GM19452 (cell line): Measurements from ENCODE around the gene MYO16.

Experiments used
- ATAC-seq: cut with Tn5 transposase; IDR thresholded peaks from one replicate; pipeline ENCODE4 v1.9.1; 2021; ENCODE audit not compliant: unreplicated experiment

Gene MYO16

DNA sequence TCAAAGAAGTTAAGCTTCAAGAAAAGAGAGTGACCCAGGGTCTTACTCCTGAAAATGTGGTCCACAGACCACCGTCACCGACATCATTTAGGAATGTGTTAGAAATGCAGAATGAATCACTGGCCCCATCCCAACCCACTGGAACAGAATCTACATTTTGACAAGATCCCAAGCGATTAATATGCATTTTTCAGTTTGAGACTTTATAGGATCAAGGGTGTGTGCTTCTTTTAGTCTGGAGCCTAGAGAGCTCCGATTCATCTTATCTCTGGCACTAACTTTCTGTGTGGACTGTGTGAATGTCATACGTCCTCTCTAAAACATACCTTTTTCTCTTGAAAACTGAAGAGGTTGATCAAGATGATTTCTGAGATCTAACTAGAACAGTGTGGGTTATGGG is 484.8 kb downstream of the MYO16 start:
- no peak for ATAC-seq

DNA sequence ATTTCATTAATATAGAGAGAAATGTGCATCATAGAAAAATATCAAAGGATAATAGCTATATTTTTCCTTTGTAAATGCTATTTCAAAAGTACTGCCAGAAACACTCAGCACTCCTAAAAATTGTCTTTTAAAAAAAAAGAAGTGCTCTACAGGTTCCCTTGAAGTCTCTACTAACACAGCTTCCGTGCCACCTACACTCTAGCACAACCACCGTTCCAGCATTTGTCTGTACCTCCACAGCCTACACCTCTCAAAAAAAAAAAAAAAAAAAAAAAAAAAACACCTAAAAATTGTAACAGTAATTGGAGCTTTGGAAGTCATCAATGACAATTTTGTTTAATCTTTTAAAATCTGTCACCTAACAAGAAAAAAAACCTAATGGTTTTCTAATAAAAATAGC is 485.6 kb downstream of the MYO16 start:
- ATAC-seq = no peak

DNA sequence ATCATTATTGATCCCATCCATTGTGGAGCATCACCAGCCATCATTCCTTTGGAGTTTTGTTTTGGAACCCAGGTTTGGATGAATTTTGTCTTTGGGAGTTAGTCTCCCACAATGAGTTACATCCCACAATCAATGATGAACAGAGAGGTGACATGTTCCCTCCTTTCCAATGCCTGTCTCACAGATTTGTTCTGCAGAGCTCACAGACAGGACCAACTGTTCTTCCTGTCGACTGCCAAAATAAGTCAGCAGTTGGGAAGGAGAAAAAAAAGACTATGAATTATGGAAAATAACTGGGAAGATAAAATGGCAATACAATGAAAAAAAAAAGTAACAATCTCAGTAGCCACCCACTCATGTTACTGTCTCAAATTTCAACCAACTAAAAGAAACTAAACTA is 489.1 kb downstream of the MYO16 start:
- no peak for ATAC-seq

DNA sequence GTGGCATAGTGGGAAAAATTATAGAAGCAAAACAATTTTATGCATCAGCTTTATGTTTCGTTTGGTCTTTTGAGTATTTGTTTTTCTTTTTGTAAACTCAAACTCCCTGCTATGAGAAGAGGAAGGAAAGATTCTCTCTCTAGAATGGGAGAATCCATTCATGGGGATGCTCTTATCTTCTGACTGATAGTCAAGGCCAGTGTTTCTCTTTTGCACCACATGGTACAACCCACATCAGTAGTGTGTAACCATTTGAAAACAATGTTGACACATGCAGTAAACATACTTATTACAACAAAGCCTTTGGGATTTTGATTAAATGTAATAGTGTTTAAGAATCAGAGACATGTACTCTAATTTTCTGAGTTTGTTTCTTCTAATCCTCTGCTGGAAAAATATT is 490.5 kb downstream of the MYO16 start:
- no peak for ATAC-seq

DNA sequence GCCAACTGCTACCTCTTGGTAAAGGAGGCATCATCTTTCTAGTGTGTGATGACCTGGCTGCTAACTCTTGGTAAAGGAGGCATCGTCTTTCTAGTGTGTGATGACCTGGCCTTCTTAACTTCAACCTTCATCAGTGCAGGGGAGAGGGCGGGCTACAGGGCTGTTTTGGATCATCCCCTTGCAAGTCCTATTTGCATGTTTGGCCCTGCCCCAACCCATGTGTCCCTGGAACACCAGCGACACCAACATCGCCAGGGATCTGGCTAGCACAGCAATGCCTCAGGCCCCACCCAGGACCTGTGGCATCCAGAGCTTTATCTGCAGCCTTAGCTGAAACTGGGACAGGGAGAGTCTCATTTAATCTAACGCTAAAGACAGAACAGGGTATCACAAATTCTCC is 492.4 kb downstream of the MYO16 start:
- no peak for ATAC-seq

DNA sequence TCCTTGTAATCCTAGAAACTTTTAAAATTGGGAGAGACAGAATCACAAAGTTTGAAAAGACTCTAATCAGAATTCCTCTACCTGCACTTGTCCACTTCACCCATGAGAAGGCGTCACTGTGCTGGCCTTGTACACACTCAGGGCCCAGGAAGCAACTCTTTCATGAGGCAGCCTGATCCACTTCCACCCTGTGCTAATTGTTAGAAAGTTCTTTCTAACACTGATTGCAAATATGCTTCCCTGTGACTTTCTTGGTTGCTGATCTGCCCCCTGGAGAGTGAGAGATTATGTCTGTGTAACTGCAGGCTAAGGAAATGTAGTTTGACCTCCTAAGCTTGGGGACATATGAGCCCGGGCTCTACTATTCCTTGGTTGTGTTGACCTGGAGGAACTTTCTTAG is 494.6 kb downstream of the MYO16 start:
- no peak for ATAC-seq

DNA sequence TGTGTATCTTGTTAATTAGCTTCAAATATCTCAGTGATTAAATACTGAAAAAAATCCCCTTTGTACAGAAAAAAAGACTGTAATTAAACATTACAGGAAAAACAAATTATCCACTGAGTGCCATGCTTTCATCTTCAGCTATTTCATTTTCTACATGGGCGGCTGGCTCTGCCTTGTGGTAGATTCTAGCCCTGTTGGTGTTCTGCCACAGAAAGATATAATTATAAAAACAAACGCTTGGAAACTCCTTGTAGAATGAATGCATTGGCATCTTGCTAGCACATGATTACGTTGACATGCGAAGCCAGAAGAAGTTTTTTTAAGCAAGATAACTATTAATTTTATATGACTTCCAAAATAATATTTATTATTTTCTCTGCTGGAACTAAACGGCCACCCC is 496.8 kb downstream of the MYO16 start:
- ATAC-seq = no peak

DNA sequence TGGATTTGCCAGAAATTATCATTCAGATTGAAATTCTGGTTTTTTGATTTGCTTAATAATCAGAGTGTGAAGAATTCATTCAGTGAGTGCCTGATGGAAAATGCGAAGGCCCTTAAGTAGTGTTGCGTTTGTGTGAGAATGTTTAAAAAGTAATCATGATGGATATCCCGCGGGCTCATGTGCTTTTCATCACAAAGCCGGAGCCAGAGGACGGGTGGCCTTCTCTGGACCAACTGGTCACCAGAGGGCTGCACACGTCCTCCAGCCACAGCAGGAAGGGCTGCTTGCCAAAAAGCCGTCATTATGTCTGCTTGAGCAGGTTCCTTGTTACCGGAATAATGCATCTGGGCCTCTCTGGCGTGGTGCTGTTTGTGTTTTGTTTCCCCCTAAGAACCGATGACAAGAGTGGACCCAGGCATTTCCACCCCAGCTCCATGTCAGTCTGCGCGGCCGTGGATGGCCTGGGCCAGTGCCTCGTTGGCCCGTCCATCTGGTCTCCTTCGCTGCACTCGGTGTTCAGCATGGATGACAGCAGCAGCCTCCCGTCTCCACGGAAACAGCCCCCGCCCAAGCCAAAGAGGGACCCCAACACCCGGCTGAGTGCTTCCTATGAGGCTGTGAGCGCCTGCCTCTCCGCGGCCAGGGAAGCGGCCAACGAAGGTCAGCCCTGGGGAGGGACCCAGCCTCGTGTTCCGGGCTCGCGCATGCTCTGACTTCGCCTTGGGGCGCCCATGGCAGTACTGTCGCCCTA is 497.7 kb downstream of the MYO16 start:
- no peak for ATAC-seq

DNA sequence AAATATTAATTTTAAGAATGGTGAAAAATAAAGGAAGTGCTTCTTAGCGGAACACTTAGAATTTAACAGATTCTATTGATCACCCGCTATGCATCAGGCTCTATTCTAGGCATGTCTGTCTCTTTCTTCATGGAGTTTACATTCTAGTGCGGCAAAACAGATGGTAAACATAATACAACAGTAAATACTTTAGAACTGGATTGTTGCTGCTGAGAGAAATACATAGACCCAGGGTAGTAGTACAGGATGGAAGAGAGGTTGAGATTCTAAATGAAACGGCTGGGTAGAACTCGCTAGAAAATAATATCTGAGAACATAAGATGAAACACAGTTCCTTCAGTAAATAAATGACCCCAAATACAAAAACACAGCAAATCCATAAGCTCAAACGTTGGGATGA is 498.7 kb downstream of the MYO16 start:
- no peak for ATAC-seq

DNA sequence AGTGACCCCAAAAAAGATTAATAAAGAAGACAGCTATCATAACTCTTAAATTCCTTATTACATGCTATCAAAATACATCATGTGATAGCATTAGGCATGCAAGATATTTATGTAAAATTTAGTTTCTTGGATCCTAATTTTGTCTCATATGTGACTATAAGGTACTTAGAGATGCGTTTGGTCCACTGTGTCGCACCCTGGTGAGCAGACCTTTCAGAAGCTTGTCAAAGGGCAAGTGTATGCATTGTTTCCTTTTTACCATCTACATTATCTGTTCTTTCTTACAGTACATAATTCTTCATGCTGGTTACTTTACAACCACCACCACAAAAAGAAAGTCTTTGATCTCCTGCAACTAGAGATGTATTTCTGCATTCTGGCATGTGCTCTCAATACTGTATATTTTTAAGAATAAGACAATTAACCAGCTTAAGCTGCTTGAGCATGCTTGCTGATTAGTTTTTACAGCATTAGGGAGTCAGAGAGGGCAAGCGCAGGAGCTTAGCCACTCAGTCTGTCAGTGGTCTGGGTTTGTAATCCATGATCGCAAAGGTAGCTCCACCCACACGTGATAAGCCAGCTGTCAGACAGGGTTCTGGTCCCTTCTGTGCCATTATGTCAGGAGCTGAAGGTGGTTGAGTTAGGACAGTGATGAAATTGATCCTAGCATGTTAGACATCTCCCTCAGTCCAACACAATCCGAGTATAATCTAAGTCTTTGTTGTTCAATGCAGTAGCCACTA is 500.9 kb downstream of the MYO16 start:
- ATAC-seq = no peak

DNA sequence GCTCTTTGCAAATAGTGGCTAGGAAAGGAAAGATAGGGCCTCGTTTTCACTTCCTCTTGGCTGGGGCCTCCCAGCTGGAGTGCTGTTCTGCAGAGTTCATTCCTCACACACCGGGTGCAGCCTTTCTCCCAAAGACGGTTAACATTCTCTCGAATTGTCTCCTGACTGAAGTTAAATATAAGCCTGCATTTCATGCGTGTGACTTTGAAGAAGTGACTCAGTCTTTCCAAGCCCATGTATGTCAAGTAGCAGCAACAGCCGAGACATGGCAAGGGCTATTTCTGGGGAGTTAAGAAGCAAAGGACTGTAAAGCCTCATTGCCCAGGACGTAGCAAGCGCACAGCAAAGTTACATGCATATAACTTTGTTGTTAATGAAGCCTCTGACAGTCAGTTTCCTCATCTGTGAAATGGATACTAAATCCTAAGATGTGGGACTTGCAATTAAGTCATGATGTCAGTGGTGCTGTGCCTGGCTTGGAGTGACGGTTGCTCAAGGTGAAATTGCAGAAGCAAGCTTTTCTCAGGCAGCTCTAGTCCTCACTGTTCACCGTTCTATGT is 502.4 kb downstream of the MYO16 start:
- peak; percentile 83 for ATAC-seq

DNA sequence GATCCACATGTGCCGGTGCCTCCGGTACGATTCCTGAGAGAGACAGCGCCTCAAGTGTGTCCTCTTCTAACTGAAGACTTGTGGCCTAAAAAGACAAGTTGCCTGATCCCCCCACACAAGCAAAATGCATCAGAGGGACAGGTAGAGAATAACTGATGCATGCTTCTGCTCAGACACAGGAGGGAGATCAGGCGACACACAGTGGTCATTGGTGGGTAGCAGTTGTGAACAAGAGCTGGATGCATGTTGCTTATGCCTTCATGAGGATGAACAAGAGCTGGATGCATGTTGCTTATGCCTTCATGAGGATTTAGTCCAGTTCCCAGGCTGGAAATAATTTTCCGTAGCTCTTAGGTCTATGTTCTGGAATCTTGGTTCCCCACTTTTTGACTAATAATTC is 505.6 kb downstream of the MYO16 start:
- ATAC-seq = no peak

DNA sequence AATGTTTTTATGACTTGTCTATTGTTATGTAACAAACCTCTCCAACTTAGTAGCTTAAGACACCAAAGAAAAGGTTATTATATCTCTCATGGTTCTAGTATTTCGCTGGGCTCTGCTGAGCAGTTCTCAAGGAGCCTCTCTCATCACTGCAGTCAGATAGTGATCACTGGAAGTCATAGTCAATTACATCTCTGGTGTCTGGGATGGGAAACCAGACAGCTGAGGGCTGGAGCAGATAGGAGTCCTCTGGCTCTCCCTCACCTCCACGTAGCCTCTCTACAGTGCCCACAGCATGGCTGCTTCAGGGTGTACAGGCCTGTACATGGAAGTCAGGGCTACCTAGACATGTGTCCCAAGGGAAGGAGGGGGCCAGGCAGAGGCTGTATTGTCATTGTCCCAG is 507.5 kb downstream of the MYO16 start:
- no peak for ATAC-seq

DNA sequence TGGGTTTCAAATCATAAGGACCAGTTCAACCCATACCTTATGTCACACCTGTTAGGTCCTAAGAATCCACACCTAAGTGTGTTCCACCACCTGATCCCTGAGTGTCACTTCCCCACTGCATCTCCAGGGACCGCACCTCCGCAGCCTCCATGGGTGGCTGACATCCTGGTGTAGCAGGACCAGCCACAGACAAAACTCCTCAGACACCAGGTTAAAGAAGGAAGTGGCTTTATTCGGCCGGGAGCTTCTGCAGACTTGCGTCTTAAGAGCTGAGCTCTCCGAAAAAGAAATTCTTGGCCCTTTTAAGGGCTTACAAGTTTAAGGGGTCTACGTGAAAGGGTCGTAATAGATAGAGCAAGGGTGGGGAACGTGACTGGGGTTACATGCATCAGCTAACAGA is 509.9 kb downstream of the MYO16 start:
- no peak for ATAC-seq

DNA sequence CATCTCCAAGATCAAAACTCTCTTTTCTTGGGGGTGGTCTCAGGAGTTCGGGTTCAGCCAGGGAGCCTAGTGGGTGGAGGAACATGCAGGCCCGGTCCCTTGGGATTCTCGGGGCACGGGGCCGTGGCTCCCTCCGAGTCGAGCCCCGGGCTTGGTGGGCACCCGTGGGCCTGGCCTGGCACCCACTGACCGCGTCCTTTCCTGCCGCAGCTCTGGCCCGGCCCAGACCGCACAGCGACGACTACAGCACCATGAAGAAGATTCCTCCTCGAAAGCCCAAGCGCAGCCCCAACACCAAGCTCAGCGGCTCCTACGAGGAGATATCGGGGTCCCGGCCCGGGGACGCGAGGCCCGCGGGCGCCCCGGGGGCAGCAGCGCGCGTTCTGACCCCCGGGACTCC is 510.6 kb downstream of the MYO16 start:
- no peak for ATAC-seq

DNA sequence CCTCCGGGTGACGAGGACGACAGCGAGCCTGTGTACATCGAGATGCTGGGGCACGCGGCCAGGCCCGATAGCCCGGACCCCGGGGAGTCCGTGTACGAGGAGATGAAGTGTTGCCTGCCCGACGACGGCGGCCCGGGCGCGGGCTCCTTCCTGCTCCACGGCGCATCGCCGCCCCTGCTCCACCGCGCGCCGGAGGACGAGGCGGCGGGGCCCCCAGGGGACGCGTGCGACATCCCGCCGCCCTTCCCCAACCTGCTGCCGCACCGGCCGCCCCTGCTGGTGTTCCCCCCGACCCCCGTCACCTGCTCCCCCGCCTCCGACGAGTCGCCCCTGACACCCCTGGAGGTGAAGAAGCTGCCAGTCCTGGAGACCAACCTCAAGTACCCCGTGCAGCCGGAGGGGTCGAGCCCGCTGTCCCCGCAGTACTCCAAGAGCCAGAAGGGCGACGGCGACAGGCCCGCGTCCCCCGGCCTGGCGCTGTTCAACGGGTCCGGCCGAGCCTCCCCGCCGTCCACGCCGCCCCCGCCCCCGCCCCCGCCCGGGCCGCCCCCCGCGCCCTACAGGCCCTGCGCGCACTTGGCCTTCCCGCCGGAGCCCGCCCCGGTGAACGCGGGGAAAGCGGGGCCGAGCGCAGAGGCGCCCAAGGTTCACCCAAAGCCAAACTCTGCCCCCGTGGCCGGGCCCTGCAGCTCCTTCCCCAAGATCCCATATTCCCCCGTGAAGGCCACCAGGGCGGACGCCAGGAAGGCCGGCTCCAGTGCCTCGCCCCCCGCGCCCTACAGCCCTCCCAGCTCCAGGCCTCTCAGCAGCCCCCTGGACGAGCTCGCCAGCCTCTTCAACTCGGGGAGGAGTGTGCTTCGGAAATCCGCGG is 511.3 kb downstream of the MYO16 start:
- ATAC-seq = no peak

DNA sequence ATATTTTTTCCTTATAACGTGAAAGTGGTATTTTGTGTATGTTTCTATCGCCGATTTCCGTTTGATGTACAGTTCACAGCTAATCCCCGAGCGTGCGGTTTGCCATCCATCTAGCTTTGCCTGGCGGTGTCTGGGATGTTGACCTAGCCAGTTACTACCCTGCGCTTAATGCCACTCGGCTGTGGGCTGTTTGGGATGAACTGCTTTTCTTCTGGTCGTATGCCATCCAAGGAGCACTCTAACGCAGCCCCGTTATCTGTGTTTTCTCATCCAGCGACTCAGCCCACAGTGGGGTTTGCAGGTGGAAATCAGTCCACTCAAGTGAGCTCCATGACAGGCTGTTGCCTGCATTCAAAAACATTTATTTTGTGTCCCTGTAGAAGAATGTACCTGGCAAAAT is 512.3 kb downstream of the MYO16 start:
- no peak for ATAC-seq

DNA sequence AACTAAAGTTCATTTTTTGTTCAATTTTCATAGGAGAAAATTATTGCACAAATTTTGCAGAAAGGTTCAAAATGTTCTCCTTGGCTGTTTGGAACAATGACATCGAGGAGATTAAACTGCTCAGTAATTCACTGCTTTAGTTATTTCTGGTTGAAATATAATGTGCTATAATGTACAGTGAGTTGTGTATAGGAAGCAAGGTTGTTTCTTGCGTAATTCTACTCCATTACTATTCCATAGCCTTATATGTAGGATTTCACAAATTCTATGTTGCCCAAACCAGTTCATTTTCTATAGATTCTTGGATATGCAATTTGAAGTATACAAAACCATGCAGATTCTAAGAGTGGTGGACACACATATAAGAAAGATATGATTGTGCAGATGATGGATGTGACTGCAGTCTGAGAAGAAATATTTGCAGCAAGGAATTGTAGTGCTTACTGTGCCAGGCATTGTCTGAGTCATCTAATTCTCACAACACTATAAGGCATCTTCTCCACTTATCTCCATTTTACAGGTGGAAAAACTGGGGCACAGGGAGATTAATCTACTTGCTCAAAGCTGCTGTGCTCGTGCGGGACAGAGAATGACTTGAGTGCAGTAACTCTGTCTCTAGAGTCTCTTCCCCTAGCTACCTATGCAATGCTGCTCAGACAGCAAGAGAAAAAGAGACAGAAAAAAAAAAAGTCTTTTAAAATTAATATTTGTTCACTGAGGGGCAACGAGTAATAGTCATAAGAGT is 515.5 kb downstream of the MYO16 start:
- peak; percentile 10 for ATAC-seq

DNA sequence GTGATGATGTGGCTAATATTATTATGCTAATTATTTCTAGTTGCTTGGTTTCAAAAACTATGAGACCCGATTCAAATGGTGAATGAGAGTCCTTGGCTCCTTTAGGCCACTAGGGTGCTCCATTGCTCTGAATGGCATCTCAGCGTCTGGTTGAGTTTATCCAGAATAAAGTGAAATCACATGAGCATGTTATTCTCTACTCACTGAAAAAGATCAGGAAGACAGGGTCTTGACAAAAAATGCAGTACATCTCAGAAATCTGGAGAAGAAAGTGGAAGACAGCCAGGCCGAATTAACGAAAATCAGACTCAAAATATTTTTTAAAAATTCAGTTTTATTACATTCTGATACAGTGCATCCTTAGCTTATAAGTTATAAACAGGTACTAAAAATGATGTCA is 516.2 kb downstream of the MYO16 start:
- peak; percentile 79 for ATAC-seq

DNA sequence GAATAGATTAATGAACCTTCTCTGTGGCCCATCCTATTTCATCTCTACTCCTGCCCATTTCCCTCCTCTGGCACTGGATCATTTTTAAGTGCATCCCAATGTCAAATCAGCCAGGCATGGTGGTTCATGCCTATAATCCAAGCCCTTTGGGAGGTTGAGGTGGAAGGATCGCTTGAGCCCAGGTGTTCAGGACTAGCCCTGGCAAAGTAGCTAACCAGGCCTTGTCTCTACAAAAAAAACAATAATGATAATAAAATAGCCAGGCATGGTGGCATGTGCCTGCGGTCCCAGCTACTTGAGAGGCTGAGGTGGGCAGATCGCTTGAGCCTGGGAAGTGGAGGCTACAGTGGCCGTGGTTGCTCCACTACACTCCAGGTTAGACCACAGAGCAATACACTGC is 517.0 kb downstream of the MYO16 start:
- no peak for ATAC-seq
